Thoracic aorta (tissue), 2 donors: ENCODE measurements around the gene TMEM127. TPM values are rescaled to one million over a fixed set of nuclear protein-coding genes. Genes with fewer than 3 reads are reported as not detected.
A peak's percentile ranks its signal among the peaks of the same experiment; 100 is the strongest.

Source experiments
- ATAC-seq: fragments of 150-250 bp; one replicate; pipeline ENCODE4 v1.8.0; 2017; ENCODE audit warnings: low read depth; ENCODE audit not compliant: insufficient number of reproducible peaks, low FRiP score
- DNase-seq: peaks from one replicate; pipeline ENCODE4 v3.0.0-alpha.2; 2020; ENCODE audit warnings: low spot score
- H3K27ac ChIP-seq, 2 donors: fragments of 200-600 bp; sonication (generic); 1 replicate in 1 of 2; 2 replicates in 1 of 2; pipeline ENCODE4 v1.5.1; 2016; ENCODE audit warnings: mild to moderate bottlenecking in 2 of 2, moderate library complexity in 2 of 2
- H3K27me3 ChIP-seq: fragments of 200-600 bp; sonication (generic); replicated peaks from 2 replicates; pipeline ENCODE4 v1.6.0; 2016; ENCODE audit warnings: mild to moderate bottlenecking; ENCODE audit not compliant: insufficient read depth
- H3K36me3 ChIP-seq: fragments of 200-600 bp; sonication (generic); one replicate; pipeline ENCODE4 v1.5.1; 2016
- H3K4me1 ChIP-seq, 2 donors: fragments of 200-600 bp; sonication (generic); 1 replicate in 1 of 2; 2 replicates in 1 of 2; pipeline versions ENCODE4 v1.5.1 to v1.6.0; 2016; ENCODE audit warnings: low read depth in 2 of 2, mild to moderate bottlenecking in 1 of 2; ENCODE audit not compliant: control insufficient read depth in 1 of 2
- H3K4me3 ChIP-seq: fragments of 200-600 bp; sonication (generic); 2 replicates; pipeline ENCODE4 v1.5.1; 2016; ENCODE audit warnings: mild to moderate bottlenecking
- H3K9me3 ChIP-seq: fragments of 200-600 bp; sonication (generic); 2 replicates; pipeline ENCODE4 v1.5.1; 2016
- CTCF ChIP-seq: fragments of 200-600 bp; sonication (generic); IDR thresholded peaks from one replicate; pipeline ENCODE4 v1.5.1; 2019; ENCODE audit warnings: antibody characterized with exemption
- total RNA-seq, 2 donors: library from RNA; depleted of rRNA; stranded (reverse); fragments of >200 nt; gene quantifications; one replicate each; pipeline versions ENCODE4 v1.1.0 to v1.2.3, GENCODE V29; 2016

TMEM127 gene
- total RNA-seq, 2 donors from 2014 or later, result 50.8 to 52.4 TPM

GRCh38 chr2:96218508-96219131 is 47.2 kb downstream of the TMEM127 start:
- H3K4me1 ChIP-seq, result no peaks in the 10 kb centered on the region
- no peak overlapping the region for H3K27ac ChIP-seq
- DNase-seq (no peak), ATAC-seq (no peak)
- H3K9me3 ChIP-seq, result no peaks in the 10 kb centered on the region
- no peaks in the 10 kb centered on the region for H3K27me3 ChIP-seq
- no peaks in the 10 kb centered on the region for H3K36me3 ChIP-seq
- TF ChIP-seq CTCF, result no peak
- no peak overlapping the region for H3K4me3 ChIP-seq

- DNase-seq (no peak), ATAC-seq (no peak)
- no peaks in the 10 kb centered on the region for H3K27me3 ChIP-seq
- no peaks in the 10 kb centered on the region for H3K36me3 ChIP-seq
- H3K27ac ChIP-seq, result no peak overlapping the region
- TF ChIP-seq CTCF, result no peak
- no peaks in the 10 kb centered on the region for H3K9me3 ChIP-seq
- H3K4me1 ChIP-seq, result peaks cover 3 to 4% of the 10 kb centered on the region in 2 donors
- no peak overlapping the region for H3K4me3 ChIP-seq
These were observed 51.2 kb downstream of the TMEM127 start for GRCh38 chr2:96214554-96214953.

- no peaks in the 10 kb centered on the region for H3K36me3 ChIP-seq
- peaks cover 7 to 8% of the 10 kb centered on the region in 2 donors for H3K4me1 ChIP-seq
- H3K27me3 ChIP-seq, result no peaks in the 10 kb centered on the region
- no peak for TF ChIP-seq CTCF
- H3K27ac ChIP-seq, result no peak overlapping the region
- no peak overlapping the region for H3K4me3 ChIP-seq
- no peaks in the 10 kb centered on the region for H3K9me3 ChIP-seq
- ATAC-seq (no peak), DNase-seq (no peak)
These were observed 52.4 kb downstream of the TMEM127 start for GRCh38 chr2:96213379-96213778.

GRCh38 chr2:96212339-96212738 is 53.5 kb downstream of the TMEM127 start:
- H3K4me3 ChIP-seq, result no peak overlapping the region
- no peaks in the 10 kb centered on the region for H3K9me3 ChIP-seq
- no peaks in the 10 kb centered on the region for H3K36me3 ChIP-seq
- ATAC-seq, result no peak
- DNase-seq, result no peak
- no peak for TF ChIP-seq CTCF
- no peak overlapping the region for H3K27ac ChIP-seq
- peaks cover 8 to 14% of the 10 kb centered on the region in 2 donors for H3K4me1 ChIP-seq
- H3K27me3 ChIP-seq, result no peaks in the 10 kb centered on the region

- H3K27me3 ChIP-seq, result no peaks in the 10 kb centered on the region
- H3K27ac ChIP-seq, result no peak overlapping the region
- ATAC-seq (no peak), DNase-seq (no peak)
- H3K9me3 ChIP-seq, result no peaks in the 10 kb centered on the region
- no peak for TF ChIP-seq CTCF
- no peaks in the 10 kb centered on the region for H3K36me3 ChIP-seq
- H3K4me1 ChIP-seq, result peaks cover 32 to 38% of the 10 kb centered on the region in 2 donors
- peak overlapping the region; percentile 94 for H3K4me3 ChIP-seq
These were observed 56.1 kb downstream of the TMEM127 start for GRCh38 chr2:96209729-96210085.
